Hepatocyte (in vitro differentiated cells): ENCODE results near the gene CARS2. TPM values are rescaled to one million over a fixed set of nuclear protein-coding genes. Genes with fewer than 3 reads are reported as not detected.

Source experiments
- DNase-seq: peaks from one replicate; pipeline ENCODE4 v3.0.0-alpha.2; 2016; ENCODE audit warnings: low spot score
- H2AFZ ChIP-seq: fragments of 200-600 bp; sonication (generic); 2 replicates; pipeline ENCODE4 v1.6.0; 2016; ENCODE audit warnings: antibody characterized with exemption, mild to moderate bottlenecking
- H3K27ac ChIP-seq: fragments of 200-600 bp; sonication (generic); 2 replicates; pipeline ENCODE4 v1.5.1; 2016; ENCODE audit warnings: mild to moderate bottlenecking
- H3K27me3 ChIP-seq: fragments of 200-600 bp; sonication (generic); 2 replicates; pipeline ENCODE4 v1.6.1; 2016
- H3K36me3 ChIP-seq: fragments of 200-600 bp; sonication (generic); replicated peaks from 2 replicates; pipeline ENCODE4 v1.5.1; 2016; ENCODE audit warnings: low read depth; ENCODE audit not compliant: insufficient read depth
- H3K4me1 ChIP-seq: fragments of 200-600 bp; sonication (generic); 2 replicates; pipeline ENCODE4 v1.5.1; 2016; ENCODE audit warnings: mild to moderate bottlenecking, moderate library complexity; ENCODE audit not compliant: insufficient read depth
- H3K4me2 ChIP-seq: fragments of 200-600 bp; sonication (generic); 2 replicates; pipeline ENCODE4 v1.6.0; 2016
- H3K4me3 ChIP-seq: fragments of 200-600 bp; sonication (generic); 2 replicates; pipeline ENCODE4 v1.5.1; 2016; ENCODE audit warnings: mild to moderate bottlenecking
- H3K79me2 ChIP-seq: fragments of 200-600 bp; sonication (generic); 2 replicates; pipeline ENCODE4 v1.6.0; 2017; ENCODE audit warnings: mild to moderate bottlenecking
- H3K9me2 ChIP-seq: fragments of 200-600 bp; sonication (generic); replicated peaks from 2 replicates; pipeline ENCODE4 v1.6.0; 2017; ENCODE audit warnings: mild to moderate bottlenecking; ENCODE audit not compliant: insufficient read depth
- H3K9me3 ChIP-seq: fragments of 200-600 bp; sonication (generic); 2 replicates; pipeline ENCODE4 v1.5.1; 2016; ENCODE audit warnings: low read depth, mild to moderate bottlenecking
- H4K20me1 ChIP-seq: fragments of 200-600 bp; sonication (generic); 2 replicates; pipeline ENCODE4 v1.6.0; 2016; ENCODE audit warnings: mild to moderate bottlenecking; ENCODE audit not compliant: insufficient read depth, poor library complexity, severe bottlenecking
- CTCF ChIP-seq: fragments of 200-600 bp; sonication (generic); IDR thresholded peaks from 2 replicates; pipeline ENCODE4 v1.5.1; 2016; ENCODE audit warnings: antibody characterized with exemption, mild to moderate bottlenecking; ENCODE audit not compliant: poor library complexity
- EZH2 ChIP-seq: fragments of 200-600 bp; sonication (generic); IDR thresholded peaks from 2 replicates; pipeline ENCODE4 v1.6.1; 2016; ENCODE audit warnings: antibody characterized with exemption, mild to moderate bottlenecking, borderline replicate concordance
- EZH2phosphoT487 ChIP-seq: fragments of 200-600 bp; sonication (generic); IDR thresholded peaks from one replicate; pipeline ENCODE4 v1.6.1; 2018; ENCODE audit warnings: antibody characterized with exemption, mild to moderate bottlenecking, low read depth, moderate library complexity; ENCODE audit not compliant: unreplicated experiment, severe bottlenecking
- WGBS: methylation state at CpG from one replicate; pipeline ENCODE4 v1.1.6; 2016; ENCODE audit warnings: low lambda C conversion rate; ENCODE audit errors: missing lambda C conversion rate; 5-methylcytosine and 5-hydroxymethylcytosine counted together
- polyA plus RNA-seq: library from polyadenylated mRNA; unstranded; fragments of >200 nt; fragmentation: Nextera tagmentation; extraction: Ambion mirVana; gene quantifications from 2 replicates; pipeline ENCODE4 v1.2.1, GENCODE V29; 2016
- total RNA-seq: library from RNA; depleted of rRNA; stranded (reverse); fragments of >200 nt; gene quantifications from 2 replicates; pipeline ENCODE4 v1.2.3, GENCODE V29; 2014

Gene CARS2
- total and polyA plus RNA-seq, 2 experiments from 2014 or later: 72.9 to 105 TPM

GRCh38 chr13:110630566-110631119, 75.3 kb downstream of the CARS2 start:
- Histone ChIP-seq H2AFZ (no peak overlapping the region), H3K36me3 (no peaks in the 10 kb centered on the region), H3K9me3 (no peaks in the 10 kb centered on the region), H3K4me1 (peaks cover 24% of the 10 kb centered on the region), H3K9me2 (no peaks in the 10 kb centered on the region), H4K20me1 (peaks cover 55% of the 10 kb centered on the region), H3K27ac (no peak overlapping the region), H3K27me3 (no peaks in the 10 kb centered on the region), H3K4me3 (no peak overlapping the region), H3K4me2 (no peak overlapping the region), H3K79me2 (peaks cover 94% of the 10 kb centered on the region)
- TF ChIP-seq CTCF: no peak
- DNase-seq: no peak
- WGBS: 96% methylated on average over 10 of the region's 10 CpGs

GRCh38 chr13:110629735-110630134, 76.2 kb downstream of the CARS2 start:
- Histone ChIP-seq H3K79me2 (peaks cover 97% of the 10 kb centered on the region), H3K27me3 (no peaks in the 10 kb centered on the region), H3K27ac (peak overlapping the region; percentile 94), H4K20me1 (peaks cover 60% of the 10 kb centered on the region), H3K36me3 (no peaks in the 10 kb centered on the region), H3K9me2 (no peaks in the 10 kb centered on the region), H3K4me2 (no peak overlapping the region), H3K9me3 (no peaks in the 10 kb centered on the region), H3K4me1 (peaks cover 32% of the 10 kb centered on the region), H2AFZ (no peak overlapping the region), H3K4me3 (no peak overlapping the region)
- no peak for TF ChIP-seq EZH2
- no peak for TF ChIP-seq EZH2phosphoT487
- TF ChIP-seq CTCF: no peak
- DNase-seq: no peak
- 97% methylated on average over 7 of the region's 7 CpGs for WGBS

GRCh38 chr13:110628952-110629701, 76.8 kb downstream of the CARS2 start:
- H3K4me3 ChIP-seq: no peak overlapping the region
- H3K4me1 ChIP-seq: peaks cover 32% of the 10 kb centered on the region
- H3K27me3 ChIP-seq: no peaks in the 10 kb centered on the region
- DNase-seq: peak; percentile 49
- peaks cover 97% of the 10 kb centered on the region for H3K79me2 ChIP-seq
- no peaks in the 10 kb centered on the region for H3K9me3 ChIP-seq
- WGBS: 73% methylated on average over 19 of the region's 19 CpGs
- no peaks in the 10 kb centered on the region for H3K36me3 ChIP-seq
- no peak overlapping the region for H2AFZ ChIP-seq
- no peaks in the 10 kb centered on the region for H3K9me2 ChIP-seq
- peaks cover 61% of the 10 kb centered on the region for H4K20me1 ChIP-seq
- H3K27ac ChIP-seq: peak overlapping the region; percentile 94
- H3K4me2 ChIP-seq: peak overlapping the region; percentile 68
- TF ChIP-seq CTCF (no peak), EZH2phosphoT487 (no peak), EZH2 (no peak)
